Stimulated activated CD4-positive, alpha-beta T cell treated with anti-CD3 and anti-CD28 coated beads, Interleukin-2, amount 100 ng/mL, for 24 hours (primary cell): ENCODE results near the gene PUS3.

Experiments used
- DNase-seq, 2 donors: peaks; one replicate each; pipeline ENCODE4 v3.0.0-alpha.2; 2020

The PUS3 gene

DNA sequence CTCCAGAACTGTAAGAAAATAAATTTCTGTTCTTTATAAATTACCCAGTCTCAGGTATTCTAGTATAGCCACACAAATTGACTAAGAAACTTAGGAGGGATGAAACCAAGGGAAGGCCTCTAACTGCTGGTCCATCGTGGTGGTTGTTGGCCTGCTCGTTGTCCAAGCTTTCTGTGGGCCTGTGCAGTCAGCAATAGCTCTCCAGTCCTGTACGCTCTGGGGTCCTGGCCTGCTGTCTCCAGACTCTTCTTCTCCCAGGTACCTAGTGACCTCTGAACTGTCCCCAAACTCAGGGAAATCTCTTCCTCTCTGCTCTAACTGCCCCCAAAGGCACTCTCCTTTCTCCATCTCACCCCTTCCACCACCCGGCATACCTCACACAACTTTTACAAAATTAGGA is 37.1 kb upstream of the PUS3 start:
- no peak for DNase-seq

DNA sequence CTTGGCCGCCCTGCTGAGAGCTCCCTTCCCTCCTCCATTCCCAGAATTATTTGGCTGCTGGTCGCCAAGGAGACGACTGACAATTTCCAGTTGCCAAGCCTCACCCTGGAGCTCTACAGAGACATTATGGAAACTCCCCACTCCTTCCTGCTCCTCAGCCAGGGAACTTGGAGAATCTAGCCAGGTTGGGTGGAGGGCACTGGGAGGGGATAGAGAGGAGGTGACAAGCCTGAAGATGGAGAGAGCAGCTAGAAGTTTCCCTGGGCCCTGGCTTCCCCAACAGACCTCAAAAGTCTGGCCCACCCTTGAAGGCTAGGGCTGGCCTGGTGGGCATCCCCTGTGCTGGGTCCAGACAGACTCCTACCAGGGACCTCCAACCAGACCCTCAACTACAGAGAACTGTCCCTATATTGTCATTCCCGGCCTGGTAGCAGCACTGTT is 36.1 kb upstream of the PUS3 start:
- DNase-seq: peak in 1 of 2 donors; percentile 7

DNA sequence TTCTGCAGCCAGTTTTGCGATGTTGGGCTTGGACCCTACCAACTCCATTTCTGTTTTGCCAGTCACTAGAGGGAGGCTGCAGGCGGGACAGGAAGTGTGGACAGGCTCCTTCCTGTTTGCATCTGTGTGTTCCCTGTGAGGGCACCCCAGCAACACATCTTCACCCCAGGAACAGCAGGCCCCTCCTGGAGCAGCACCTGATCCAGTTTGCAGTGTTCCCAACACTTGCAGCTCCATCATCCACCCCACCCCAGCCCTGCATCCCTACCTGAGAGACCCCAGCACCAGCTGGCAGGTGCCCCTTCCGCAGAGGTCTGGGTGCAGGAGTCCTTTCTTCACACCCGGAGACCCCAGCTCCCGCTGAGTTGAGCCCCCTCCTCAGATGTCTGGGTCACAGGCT is 35.4 kb upstream of the PUS3 start:
- DNase-seq: no peak

DNA sequence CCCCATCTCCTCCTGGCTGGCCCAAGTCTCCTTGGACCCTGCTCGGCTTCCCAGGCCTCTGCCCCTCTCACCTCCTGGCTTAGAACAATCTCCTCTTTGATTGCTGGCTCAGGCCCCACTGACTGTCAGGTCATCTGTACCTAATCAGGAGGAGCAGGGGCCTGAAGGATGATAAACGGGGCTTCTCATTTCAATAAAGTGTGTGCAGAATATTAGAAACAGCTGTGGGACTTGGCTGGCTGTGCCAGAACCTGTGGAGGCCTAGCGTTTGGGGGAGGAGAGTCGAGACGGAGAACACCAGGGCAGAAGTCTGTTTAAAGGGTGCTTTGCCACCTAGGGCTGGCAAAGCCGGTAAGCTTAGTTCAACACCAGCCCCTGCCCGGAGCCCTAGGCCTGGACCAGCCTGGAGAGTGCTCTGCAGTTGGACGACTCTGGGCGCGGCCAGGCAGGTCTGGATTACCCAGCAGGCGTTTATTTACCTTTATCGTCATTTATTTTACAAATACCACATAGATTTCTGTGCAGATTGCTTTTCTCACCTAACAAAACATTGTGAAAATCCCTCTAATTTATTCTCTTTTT is 32.7 kb upstream of the PUS3 start:
- DNase-seq: no peak

DNA sequence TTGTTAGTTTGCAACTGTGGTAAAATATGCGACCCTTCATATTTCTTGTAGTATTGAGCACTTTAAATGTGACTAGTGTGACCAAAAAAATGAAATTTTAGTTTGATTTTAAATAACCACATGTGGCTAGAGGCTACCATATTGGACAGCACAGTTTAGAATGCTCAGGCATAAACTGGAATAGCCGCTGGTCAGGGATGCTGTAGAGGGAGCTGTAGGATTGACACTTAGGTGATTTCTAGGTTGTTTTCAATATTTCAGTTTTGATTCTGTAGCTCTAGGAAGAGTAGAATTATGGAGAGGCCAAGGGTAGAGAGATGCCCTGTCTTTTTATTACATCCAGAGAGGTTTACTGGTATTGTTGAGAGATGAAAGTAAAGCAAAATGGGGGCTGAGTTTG is 32.0 kb upstream of the PUS3 start:
- DNase-seq: no peak

DNA sequence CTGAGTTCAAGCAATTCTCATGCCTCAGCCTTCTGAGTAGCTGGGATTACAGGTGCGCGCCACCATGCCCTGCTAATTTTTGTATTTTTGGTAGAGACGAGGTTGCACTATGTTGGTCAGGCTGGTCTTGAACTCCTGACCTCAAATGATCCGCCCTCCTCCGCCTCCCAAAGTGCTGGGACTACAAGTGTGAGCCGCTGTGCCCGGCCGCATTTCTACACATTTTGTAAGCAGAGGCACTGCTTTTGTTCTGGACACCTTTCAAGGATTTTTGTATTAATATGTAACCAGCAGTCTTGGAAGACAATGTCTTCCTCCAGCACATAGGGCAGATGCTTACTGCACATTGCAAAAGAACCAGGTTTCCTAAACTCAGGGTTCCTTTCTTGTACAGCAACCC is 31.5 kb upstream of the PUS3 start:
- DNase-seq: no peak

DNA sequence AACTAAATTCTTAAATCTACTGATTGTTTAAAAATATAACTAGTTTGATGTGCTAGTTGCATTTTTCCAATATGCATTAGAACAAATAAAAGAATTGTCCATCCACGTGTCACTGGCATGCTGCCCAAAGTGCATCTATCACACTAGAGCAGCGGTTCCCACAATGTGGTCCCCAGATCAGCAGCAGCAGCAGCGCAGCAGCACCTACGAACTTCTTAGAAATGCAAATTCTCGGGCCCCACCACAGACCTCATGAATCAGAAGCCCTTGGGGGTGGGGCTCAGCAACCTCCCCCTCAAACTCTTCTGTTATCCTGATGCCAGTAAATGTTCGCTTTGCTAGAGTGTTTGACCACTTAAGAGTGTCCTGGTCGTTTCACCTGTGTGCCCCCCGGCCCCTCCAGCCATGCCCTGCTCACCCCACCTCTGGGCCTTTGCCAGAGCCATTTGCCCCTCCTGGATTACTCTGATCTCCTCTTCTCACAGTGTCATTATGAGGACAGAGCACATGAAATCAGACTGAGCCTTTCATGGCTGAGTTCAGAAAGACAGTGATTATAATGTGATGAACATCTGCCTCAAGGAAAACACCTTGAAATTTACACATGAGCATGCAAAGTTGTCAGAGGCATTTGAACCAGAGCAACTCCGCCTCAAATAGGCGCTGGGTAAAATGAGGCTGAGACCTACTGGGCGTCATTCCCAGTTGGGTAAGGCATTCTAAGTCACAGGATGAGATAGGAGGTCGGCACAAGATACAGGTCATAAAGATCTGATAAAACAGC is 30.2 kb upstream of the PUS3 start:
- no peak for DNase-seq

DNA sequence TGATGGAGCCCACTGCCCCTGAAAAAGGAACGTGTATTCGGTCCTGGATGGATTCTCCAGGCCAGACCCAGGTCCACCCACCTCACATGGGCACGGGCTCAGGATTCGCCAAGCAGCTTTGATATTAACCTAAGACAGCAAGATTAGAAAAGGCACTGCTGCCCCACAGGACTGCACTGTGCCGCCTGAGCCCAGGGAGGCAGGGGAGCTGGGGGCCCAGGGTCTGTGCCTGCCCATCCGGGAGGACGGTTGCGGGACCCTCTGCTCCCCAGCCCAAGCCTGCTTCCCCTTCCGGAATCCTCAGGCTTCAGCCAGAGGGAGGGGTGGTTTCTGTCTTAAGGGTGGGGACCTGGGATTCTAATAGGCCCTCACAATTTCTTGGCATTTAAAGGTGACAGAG is 29.3 kb upstream of the PUS3 start:
- DNase-seq: no peak

DNA sequence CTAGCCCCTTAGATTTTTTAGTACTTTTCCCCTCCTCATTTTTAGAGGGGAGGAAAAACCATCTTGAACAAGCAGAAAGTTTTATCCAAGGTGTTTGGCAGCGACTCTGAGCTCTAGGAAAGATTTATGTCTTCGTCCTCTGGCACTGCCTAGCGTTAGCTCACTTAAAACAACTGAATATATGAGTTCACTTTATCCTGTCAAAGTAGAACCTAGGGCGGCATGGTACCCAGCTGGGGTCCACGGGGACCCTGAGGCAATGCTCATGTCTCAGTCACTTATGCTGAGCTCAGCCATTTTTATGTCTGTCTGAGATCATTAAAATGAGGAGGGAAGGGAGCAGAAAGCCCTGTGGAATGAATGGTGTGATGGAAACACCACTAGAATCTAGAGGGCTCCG is 28.7 kb upstream of the PUS3 start:
- DNase-seq: no peak

DNA sequence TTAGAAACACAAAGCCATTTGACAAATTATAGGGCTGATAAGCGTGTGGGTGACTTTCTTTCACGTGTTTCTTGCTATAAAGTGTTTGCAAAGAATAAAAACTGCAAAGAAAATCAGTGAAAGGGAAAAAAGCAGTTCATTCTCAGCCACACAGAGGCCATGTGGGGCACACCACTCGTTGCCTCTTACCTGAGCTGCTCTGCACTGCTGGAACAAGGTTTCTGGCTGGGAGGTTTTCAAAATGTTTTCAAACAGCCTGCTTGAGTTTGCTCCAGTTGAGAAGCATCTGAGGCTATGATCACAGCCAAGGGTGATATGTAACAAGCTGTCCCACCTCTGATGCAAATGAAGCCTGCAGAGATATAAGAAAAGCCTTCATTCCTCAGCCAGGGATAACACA is 28.1 kb upstream of the PUS3 start:
- DNase-seq: no peak

DNA sequence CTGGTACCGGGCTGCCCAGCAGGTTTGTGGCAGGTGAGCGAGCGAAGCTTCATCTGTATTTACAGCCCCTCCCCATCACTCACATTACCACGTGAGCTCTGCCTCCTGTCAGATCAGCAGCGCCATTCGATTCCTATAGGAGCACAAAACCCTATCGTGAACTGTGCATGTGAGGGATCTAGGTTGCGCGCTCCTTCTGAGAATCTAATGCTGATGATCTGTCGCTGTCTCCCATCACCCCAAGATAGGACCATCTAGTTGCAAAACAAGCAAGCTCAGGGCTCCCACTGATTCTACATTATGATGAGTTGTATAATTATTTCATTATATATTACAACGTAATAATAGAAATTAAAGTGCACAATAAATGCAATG is 27.1 kb upstream of the PUS3 start:
- no peak for DNase-seq

DNA sequence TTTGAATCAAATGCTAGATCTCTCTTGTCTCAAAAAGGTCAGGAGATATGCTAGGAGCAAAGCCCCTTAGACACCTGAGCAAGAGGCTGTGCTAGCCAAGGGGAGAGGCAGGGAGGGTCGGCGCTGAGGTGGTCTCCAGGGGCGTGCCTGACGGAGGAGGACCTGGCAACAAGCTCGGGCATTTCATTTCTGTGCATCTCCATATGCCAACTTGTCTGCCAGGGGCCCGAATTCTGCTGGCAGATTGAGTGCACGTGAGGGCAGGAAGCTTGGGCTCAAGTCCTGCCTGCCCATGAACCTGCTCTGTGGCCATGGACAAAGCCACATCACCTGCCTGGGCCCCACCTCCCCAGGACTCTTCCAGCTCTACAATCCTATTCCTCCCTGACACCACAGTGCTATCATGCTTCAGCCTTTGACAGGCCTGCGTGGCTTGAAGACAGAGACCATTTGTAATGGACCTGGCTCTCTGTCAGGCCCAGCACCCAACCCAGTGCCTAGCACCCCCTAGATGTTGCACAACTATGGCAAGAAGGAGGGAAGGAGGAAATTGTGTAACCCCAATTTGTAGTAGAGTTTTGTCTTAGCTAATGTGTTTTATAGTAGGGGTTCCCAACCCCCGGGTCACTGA is 26.6 kb upstream of the PUS3 start:
- DNase-seq: no peak

DNA sequence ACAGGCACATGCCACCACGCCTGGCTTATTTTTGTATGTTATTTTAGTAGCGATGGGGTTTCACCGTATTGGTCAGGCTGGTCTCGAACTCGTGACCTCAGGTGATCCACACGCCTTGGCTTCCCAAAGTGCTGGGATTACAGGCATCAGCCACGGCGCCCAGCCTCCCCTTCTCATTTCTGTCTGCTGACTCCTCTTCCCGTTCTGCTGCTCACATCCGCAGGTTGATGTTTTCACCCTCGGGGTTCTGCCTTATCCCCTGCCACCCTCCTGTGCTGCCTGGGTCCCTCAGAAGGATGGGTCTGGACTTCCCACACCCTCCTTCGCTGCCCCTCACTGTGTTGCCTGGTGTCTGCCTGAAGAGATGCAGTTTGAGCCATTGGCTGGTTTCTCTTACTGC is 23.7 kb upstream of the PUS3 start:
- no peak for DNase-seq

DNA sequence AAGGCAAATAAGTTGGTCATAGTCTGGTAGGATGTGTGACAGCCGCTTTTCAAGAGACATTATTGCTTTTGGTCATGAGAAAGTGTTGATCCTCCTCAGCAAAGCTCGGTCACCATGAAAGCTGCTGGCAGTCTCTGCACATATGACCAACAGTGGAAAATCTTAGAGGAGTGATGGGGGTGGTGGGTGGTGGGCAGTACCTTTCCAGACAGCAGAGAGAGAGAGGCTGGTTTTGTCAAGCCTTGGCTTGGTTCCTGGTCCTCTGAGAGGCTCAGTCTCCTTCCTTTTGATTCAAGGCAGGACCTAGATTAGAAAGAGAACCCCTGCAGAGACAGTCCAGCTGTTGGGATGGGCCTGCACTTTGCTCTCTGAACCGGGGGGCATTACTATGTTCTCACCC is 22.8 kb upstream of the PUS3 start:
- DNase-seq: no peak

DNA sequence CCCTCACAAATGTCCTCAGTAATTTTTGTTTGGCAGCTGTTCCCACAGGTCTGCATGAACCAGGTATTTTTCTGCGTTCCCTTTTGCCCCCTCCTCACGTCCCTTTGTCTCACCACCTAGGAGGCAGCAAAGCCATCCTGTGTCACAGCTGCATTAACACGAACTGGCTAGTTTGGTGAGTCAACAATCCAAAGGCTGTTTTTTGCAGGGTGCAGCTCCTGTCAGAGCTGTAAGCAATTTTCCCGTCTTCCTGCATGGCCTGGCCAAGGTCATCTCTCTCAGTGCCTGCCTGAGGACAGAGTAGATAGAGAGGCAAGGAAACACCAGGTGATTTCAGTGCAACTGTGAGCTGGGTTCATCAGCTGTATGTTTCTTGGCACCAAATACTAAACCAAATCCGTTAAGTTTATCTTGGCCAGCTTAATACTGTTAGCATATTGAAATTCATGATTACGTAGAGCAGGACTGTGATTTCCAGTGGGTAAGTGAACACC is 22.3 kb upstream of the PUS3 start:
- no peak for DNase-seq

DNA sequence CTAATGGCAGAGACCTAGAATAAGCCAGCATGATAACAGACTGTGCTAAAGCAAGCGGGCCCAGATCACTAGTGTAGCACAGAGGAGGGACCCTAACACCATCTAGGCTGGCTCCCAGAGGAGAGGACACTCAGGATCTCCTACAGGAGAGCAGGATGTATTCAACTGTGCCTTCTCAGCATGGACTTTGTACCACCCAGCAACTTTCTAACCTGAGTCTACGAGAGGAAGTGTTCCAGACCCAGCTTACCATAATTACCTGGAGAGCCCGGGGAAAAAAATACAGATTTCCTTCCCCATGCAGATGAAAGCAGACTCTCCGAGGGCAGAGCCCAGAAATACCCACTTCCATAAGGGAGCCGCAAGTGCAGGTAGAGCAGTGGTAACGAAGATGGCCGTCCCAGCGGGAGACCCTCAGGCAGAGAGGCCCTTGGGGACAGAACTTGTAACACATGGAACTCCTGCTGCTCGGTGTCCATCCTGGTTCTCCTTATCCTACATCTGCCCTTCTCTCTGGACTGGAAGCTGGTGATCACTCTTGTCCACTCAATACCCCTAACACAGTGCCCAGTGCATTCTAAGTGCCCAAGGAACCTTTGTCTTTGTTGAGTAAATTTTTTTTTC is 21.5 kb upstream of the PUS3 start:
- DNase-seq: no peak

DNA sequence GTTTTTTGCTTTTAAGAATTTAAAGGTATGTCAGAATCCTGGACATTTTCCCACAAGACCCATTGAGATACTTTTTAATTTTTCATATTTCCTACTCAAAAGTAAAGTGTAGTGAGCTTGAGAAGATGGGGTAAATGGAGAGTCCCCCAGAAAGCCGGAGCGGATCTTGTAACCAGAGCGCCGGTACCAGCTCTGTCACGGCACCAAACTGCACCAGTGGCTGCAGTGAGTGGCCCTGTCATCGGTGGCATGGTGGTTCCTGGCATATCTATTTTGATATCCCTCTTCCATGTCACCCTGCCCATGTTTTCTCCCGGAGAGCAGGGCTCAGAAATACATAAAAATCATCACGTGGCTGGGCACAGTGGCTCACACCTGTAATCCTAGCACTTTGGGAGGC is 20.6 kb upstream of the PUS3 start:
- no peak for DNase-seq

DNA sequence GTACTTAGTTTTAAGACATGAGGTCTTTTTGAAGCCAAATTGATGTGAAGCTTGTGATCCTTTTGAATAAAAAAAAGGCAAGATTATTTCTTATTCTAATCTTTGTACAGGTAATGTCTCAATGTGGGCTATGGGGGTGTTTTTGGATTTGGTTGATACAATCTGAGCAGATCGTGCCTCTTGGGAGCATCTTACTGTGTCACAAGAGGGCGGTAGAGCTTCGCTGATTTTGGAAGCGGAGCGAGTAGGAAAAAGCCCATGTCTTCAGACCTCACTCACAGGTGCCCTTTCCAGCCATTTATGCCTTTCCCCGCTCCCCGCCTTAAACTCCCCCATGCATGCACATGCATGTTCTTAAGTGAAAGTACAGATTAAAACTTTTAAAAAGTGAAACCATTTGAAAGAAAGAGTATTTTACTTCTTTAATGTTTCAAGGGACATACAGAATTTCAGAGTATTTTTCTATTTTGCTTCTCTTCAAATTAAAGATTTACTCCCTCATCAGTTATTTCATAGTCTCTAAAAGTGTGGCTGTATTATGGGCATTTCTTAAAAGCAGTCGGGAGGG is 20.1 kb upstream of the PUS3 start:
- DNase-seq: peak; percentile 53 to 60

DNA sequence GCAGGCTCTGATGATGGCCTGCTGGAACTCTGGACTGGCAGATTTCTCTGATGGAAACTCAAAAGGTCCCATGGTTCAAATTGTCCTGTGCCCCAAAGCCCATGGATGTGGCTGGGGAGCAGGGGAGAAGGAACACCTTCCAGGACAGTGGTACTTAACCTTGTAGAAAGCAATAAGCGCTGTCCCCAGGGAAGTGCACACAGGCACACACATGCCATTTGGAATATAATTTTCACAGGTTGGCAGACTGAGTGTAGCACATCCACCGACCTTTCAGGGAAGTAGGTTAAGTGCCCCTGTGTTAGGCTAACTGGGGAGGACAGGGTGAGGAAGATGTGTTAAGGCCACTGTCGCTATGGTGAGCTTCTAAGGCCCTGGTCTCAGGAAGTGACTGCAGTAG is 19.1 kb upstream of the PUS3 start:
- DNase-seq: no peak

DNA sequence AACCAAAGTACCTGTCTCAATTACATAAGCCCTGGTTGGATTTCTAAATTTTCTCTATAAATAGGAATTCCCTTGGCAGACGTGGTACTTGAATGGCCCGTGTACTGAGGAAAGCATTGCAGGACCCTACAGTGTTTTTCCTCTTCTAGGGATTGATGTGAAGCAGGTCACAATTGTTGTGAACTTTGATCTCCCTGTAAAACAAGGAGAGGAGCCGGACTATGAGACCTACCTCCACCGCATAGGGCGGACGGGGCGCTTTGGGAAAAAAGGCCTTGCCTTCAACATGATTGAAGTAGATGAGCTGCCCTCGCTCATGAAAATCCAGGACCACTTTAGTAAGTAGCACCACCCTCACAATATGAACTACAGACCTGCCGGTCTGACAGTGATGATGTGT is 18.0 kb upstream of the PUS3 start:
- no peak for DNase-seq

DNA sequence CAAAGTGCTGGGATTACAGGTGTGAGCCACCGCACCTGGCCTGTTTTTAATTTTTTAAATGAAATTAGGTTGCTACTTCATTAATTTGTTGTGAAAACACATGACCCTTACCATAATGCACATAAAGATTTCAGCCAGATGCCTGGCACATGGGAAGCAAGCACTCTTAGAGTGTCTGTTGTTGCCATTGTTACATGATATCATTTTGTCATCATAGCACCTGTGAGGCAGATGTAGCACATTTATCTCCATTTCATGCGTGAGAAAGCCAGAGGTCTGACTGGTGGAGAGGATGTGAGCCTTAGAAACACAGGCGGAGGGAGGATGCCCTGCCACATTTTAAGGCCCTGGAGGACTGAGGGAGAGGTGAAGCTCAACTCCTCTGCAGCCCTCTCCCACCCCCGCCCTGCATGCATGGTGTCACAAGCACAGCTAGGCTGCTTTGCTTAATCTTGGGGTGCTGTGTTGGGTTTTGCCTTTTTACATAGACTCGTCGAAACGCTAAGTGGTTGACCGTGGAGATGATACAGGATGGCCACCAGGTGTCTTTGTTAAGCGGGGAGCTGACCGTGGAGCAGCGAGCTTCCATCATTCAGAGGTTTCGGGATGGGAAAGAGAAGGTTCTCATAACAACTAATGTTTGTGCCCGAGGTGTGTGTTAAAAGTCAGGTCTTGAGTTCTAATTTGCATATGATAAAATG is 15.3 kb upstream of the PUS3 start:
- DNase-seq: no peak

DNA sequence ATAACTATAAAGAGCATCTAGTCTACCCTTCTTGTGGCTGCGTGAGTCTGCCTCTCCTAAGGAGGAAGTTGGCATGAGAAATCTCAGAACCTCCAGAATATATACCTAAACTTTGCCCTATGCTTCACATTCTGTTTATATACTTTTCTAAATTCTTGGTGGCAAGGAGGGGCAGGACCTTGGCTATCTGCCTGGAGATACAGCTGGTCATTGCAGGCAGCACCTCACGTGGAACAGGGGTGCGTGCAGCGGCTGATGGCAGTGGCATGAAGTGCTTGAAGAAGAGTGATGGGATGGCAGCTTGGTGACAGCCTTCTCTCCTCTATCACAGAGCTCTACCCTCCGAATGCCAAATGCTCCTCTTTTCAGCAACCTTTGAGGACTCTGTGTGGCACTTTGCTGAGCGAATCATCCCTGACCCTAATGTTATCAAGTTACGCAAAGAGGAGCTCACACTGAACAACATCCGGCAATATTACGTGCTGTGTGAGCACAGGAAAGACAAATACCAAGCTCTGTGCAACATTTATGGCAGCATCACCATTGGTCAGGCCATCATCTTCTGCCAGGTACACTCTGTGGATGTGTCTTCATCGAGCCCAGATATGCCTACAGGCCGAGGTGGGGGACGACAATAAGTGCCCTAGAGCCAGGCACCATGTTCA is 13.8 kb upstream of the PUS3 start:
- no peak for DNase-seq
